CD4-positive, alpha-beta T cell treated with Interleukin-21 for 1 hour (primary cell): Measurements from ENCODE around the gene DLX6.

ENCODE experiments used
- DNase-seq: peaks from one replicate; pipeline ENCODE4 v3.0.0-alpha.2; 2020

DLX6 gene

GRCh38 chr7:97011536-97012364 lies 6.4 kb downstream of the DLX6 start:
- DNase-seq = no peak

- no peak for DNase-seq
Observed at GRCh38 chr7:97012365-97013133, 7.2 kb downstream of the DLX6 start.

- no peak for DNase-seq
Observed at GRCh38 chr7:97013134-97013844, 7.9 kb downstream of the DLX6 start.

GRCh38 chr7:97013845-97014134 lies 8.4 kb downstream of the DLX6 start:
- no peak for DNase-seq

- DNase-seq = no peak
Observed at GRCh38 chr7:97014145-97014750, 8.9 kb downstream of the DLX6 start.

- DNase-seq = no peak
Observed at GRCh38 chr7:97015279-97015678, 9.9 kb downstream of the DLX6 start.

- no peak for DNase-seq
Observed at GRCh38 chr7:97015756-97016380, 10.5 kb downstream of the DLX6 start.

- DNase-seq = no peak
Observed at GRCh38 chr7:97016381-97017191, 11.2 kb downstream of the DLX6 start.

- no peak for DNase-seq
Observed at GRCh38 chr7:97017192-97018125, 12.1 kb downstream of the DLX6 start.

GRCh38 chr7:97018126-97018601 lies 12.8 kb downstream of the DLX6 start:
- no peak for DNase-seq

GRCh38 chr7:97018791-97019531 lies 13.6 kb downstream of the DLX6 start:
- DNase-seq = no peak

GRCh38 chr7:97019710-97020225 lies 14.4 kb downstream of the DLX6 start:
- DNase-seq = no peak

- DNase-seq = no peak
Observed at GRCh38 chr7:97020601-97020995, 15.2 kb downstream of the DLX6 start.

- DNase-seq = no peak
Observed at GRCh38 chr7:97020996-97021746, 15.8 kb downstream of the DLX6 start.

- DNase-seq = no peak
Observed at GRCh38 chr7:97021747-97022490, 16.6 kb downstream of the DLX6 start.

- DNase-seq = no peak
Observed at GRCh38 chr7:97022491-97023306, 17.3 kb downstream of the DLX6 start.
